ENCODE measurements around the gene PBX3.

DNA sequence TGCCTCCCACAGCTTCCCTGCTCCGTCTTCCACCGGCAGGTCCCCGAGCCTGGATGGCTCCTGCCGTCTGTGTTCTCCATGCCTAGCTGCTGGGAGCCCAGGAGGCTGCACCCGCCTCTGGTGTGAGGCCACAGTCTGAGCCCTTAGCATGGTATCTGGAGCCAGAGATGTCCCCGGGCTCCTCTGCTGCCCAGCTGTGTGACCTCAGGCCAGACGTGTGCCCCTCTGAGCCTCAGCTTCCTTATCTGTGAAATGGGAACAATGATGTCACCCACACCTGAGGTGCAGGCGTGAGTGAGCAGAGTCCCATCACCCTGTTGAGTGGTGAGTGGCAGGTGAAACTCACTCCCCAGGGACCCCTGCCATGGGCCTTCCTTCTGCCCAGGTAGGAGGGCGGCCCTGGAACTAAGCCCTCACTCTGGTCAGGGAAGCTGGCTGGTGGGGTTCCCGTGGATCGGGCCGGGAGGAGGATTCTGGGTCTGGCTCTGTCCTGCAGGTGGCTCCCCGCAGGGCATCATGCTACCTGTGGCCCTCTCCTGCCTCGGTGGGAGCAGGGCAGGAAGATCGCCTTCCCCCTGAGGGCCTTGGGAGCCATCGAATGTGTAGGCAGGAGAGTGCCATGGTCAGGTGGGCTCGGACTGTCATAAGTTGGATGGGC lies 239.0 kb downstream of the PBX3 start:
- TF ChIP-seq, protein P1, sequence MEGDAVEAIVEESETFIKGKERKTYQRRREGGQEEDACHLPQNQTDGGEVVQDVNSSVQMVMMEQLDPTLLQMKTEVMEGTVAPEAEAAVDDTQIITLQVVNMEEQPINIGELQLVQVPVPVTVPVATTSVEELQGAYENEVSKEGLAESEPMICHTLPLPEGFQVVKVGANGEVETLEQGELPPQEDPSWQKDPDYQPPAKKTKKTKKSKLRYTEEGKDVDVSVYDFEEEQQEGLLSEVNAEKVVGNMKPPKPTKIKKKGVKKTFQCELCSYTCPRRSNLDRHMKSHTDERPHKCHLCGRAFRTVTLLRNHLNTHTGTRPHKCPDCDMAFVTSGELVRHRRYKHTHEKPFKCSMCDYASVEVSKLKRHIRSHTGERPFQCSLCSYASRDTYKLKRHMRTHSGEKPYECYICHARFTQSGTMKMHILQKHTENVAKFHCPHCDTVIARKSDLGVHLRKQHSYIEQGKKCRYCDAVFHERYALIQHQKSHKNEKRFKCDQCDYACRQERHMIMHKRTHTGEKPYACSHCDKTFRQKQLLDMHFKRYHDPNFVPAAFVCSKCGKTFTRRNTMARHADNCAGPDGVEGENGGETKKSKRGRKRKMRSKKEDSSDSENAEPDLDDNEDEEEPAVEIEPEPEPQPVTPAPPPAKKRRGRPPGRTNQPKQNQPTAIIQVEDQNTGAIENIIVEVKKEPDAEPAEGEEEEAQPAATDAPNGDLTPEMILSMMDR (IDR thresholded peaks at IDR 0.05), result no peak
- no peak for TF ChIP-seq POLR2A (IDR thresholded peaks at IDR 0.05)

Measured in lower leg skin (tissue), 3 donors.